PFSK-1 (cell line): ENCODE measurements around the gene TMEM170B.

ENCODE experiments used
- FOXP2 ChIP-seq: optimal IDR thresholded peaks from 2 replicates; pipeline ENCODE3; 2011; ENCODE audit warnings: borderline replicate concordance, control low read depth, inconsistent platforms; ENCODE audit not compliant: insufficient read depth; ENCODE audit errors: extremely low read length, extremely low read depth
- POLR2AphosphoS5 ChIP-seq: IDR thresholded peaks from 2 replicates; pipeline ENCODE4 v1.6.1; 2012; ENCODE audit warnings: low read depth, mild to moderate bottlenecking, control low read depth, low read length, moderate library complexity
- SIN3A ChIP-seq: IDR thresholded peaks from 2 replicates; pipeline ENCODE4 v1.6.1; 2012; ENCODE audit warnings: mild to moderate bottlenecking, low read length, moderate library complexity, borderline replicate concordance; ENCODE audit not compliant: insufficient read depth
- TAF1 ChIP-seq: IDR thresholded peaks from 2 replicates; pipeline ENCODE4 v1.6.1; 2012; ENCODE audit warnings: low read length, control low read depth, borderline replicate concordance; ENCODE audit not compliant: insufficient read depth
- TF ChIP-seq, protein P1 (sequence below), 2 experiments: IDR thresholded peaks; 2 replicates each; pipeline versions ENCODE4 v1.6.1 to v1.8.0; 2011 to 2012; ENCODE audit warnings: low read depth in 2 of 2, low read length in 2 of 2, control low read depth in 1 of 2, inconsistent platforms in 1 of 2, mild to moderate bottlenecking in 1 of 2, moderate library complexity in 1 of 2; ENCODE audit not compliant: insufficient read depth in 1 of 2

Gene TMEM170B

DNA sequence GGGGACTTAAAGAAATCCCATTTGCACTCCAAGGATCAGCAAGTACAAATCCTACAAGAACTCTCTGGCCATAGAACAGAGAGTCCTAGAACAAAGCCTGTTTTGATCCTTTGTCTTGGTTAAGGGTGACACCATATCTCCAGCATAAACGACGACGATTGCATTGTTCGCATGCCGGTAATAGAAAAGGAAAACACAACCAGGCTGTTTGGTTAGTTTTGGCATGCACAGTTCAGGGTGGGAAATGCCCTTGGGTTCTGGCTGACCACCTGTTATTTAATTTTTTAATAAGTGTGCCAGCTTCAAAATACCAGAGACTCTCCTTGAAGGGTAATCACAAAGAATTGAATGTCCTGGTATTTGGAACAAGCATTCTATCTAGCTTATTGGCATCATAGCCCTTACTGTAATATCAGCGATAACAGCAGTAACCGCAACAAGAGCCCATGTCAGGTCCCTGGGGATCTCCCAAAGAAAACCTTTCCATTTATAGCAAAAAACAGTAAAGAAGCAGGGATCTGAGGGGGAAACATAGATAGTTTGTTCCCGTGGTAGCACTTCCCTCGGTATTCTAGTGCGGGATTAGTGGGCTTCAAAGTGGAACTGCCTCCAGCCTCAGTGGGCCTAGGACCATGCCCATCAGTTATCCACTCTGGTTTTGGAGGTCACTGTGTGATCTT lies 77.1 kb downstream of the TMEM170B start:
- TF ChIP-seq TAF1: no peak
- no peak for TF ChIP-seq SIN3A
- no peak for TF ChIP-seq POLR2AphosphoS5
- TF ChIP-seq, protein P1, sequence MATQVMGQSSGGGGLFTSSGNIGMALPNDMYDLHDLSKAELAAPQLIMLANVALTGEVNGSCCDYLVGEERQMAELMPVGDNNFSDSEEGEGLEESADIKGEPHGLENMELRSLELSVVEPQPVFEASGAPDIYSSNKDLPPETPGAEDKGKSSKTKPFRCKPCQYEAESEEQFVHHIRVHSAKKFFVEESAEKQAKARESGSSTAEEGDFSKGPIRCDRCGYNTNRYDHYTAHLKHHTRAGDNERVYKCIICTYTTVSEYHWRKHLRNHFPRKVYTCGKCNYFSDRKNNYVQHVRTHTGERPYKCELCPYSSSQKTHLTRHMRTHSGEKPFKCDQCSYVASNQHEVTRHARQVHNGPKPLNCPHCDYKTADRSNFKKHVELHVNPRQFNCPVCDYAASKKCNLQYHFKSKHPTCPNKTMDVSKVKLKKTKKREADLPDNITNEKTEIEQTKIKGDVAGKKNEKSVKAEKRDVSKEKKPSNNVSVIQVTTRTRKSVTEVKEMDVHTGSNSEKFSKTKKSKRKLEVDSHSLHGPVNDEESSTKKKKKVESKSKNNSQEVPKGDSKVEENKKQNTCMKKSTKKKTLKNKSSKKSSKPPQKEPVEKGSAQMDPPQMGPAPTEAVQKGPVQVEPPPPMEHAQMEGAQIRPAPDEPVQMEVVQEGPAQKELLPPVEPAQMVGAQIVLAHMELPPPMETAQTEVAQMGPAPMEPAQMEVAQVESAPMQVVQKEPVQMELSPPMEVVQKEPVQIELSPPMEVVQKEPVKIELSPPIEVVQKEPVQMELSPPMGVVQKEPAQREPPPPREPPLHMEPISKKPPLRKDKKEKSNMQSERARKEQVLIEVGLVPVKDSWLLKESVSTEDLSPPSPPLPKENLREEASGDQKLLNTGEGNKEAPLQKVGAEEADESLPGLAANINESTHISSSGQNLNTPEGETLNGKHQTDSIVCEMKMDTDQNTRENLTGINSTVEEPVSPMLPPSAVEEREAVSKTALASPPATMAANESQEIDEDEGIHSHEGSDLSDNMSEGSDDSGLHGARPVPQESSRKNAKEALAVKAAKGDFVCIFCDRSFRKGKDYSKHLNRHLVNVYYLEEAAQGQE (IDR thresholded peaks at IDR 0.05; ENCODE audit: insufficient read depth in 1 of 2, low read depth in 2 of 2, low read length in 2 of 2): no peak
- TF ChIP-seq FOXP2: no peak

DNA sequence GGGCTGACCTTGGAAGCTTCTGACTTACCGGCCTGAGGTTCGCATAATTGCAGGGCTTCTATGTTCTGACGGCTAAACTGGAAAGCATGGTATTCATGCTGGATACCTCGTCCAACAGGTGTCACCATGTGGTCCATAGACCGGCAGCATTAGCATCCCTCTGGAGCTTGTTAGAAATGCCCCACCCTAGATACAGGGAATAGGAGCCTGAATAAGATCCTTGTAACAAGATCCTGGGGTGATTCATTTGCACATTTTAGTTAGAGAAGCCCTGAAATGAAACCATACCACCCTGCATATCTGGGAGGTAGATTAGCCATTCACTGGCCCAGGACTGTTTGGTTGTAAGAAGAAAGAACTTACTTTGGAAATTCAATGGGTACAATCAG lies 77.7 kb downstream of the TMEM170B start:
- TF ChIP-seq TAF1: no peak
- no peak for TF ChIP-seq FOXP2
- TF ChIP-seq, protein P1 (IDR thresholded peaks at IDR 0.05; ENCODE audit: insufficient read depth in 1 of 2, low read depth in 2 of 2, low read length in 2 of 2): no peak
- no peak for TF ChIP-seq POLR2AphosphoS5
- TF ChIP-seq SIN3A: no peak

DNA sequence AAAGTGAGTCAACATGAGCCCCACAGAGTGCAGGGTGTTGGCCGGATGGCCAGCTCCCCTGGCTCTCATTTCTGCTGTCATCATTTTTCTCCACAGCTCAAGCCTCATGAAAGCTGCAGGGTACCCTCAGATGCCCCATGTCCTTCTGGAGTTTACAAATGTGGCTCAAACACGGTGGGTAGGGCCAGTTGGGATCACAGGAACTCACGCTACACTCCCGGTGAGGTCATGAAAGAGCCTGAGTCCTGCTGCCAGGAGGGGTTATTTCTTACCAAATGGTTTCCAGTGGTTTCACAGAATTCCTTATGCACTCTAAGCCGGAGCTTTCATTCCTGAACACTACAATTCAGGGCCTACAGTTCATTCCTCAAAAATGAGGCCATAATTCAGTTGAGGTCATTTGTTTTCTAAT lies 78.7 kb downstream of the TMEM170B start:
- TF ChIP-seq POLR2AphosphoS5 (no peak), TAF1 (no peak), SIN3A (no peak), FOXP2 (no peak)
- TF ChIP-seq, protein P1 (IDR thresholded peaks at IDR 0.05; ENCODE audit: insufficient read depth in 1 of 2, low read depth in 2 of 2, low read length in 2 of 2): no peak

DNA sequence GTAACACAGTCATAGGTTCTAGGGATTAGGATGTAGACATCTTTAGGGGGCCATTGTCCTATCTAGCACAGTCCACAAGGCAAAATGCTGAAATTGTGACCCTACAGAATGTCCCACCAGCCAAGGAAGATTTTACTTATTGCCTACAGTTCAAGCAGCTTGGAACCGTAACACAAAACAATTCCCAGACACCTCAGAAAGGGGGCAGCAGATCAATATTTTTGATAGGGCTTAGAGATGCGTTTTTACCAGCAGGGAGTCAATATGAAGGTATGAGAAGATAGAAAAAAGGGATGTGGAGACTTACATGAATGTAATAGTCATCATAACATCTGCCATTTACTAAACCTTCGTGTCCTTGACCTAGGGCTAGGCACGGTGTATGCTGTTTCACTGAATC lies 81.0 kb downstream of the TMEM170B start:
- TF ChIP-seq, protein P1 (IDR thresholded peaks at IDR 0.05; ENCODE audit: insufficient read depth in 1 of 2, low read depth in 2 of 2, low read length in 2 of 2): no peak

DNA sequence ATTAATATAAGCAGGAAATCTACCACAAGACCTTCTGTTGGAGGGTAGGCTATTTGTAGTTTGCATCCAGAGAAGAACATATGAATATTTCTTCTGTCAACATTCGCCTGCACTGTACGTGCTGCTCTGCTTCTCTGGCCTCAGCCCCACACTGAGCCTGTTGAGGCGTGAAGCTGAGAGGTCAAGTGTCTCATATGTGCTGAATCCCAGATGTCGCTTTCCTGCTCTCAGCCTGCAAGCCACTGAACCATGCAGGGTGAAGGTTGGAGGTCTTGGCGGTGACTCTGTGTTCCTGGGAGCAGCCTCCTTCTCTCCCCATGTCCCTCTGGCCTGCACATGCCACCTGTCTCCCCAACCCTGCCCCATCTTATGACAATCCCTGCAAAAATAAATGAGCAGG lies 83.6 kb downstream of the TMEM170B start:
- no peak for TF ChIP-seq POLR2AphosphoS5
- TF ChIP-seq TAF1: no peak
- TF ChIP-seq SIN3A: no peak

DNA sequence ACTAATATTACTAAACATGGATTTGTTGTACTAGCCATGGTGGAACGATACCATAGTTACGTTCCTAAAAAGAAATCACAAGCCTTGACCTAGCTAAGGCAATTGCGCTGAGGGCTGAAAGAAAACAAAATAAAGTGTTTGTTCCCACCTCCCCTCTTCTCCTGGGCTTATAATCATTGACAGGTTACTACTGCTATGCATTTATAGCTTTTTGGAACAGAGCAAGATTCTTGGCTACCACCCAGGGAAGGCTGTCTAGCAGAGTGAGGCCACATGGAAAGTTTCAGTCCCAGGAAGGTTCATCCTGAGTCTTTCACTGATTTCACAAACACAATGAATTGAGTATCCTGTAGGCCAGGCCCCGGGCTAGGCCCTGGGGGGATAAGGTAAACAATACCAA lies 84.6 kb downstream of the TMEM170B start:
- TF ChIP-seq POLR2AphosphoS5 (no peak), TAF1 (no peak), FOXP2 (no peak), SIN3A (no peak)
- TF ChIP-seq, protein P1 (IDR thresholded peaks at IDR 0.05; ENCODE audit: insufficient read depth in 1 of 2, low read depth in 2 of 2, low read length in 2 of 2): no peak
